Measurements from ENCODE around the gene PRRC2A.

The PRRC2A gene

GRCh38 chr6:31645325-31645724 is 24.8 kb downstream of the PRRC2A start:
- H3K27me3 Mint-ChIP-seq = no peaks in the 10 kb centered on the region
- DNase-seq (no peak), ATAC-seq (no peak)
- H3K9me3 Mint-ChIP-seq = no peaks in the 10 kb centered on the region
- H3K27ac Mint-ChIP-seq = no peak overlapping the region
- H3K4me1 Mint-ChIP-seq = peaks cover 29% of the 10 kb centered on the region
- no peak overlapping the region for H3K4me3 Mint-ChIP-seq

GRCh38 chr6:31651602-31652191 is 31.2 kb downstream of the PRRC2A start:
- Mint-ChIP-seq H3K27ac (peak overlapping the region; percentile 97 to 99), H3K9me3 (no peaks in the 10 kb centered on the region), H3K4me3 (peak overlapping the region; percentile 94 to 100), H3K27me3 (no peaks in the 10 kb centered on the region), H3K4me1 (peaks cover 61% of the 10 kb centered on the region)
- ATAC-seq = peak; percentile 64
- no peak for DNase-seq

GRCh38 chr6:31652925-31653724 is 32.6 kb downstream of the PRRC2A start:
- no peaks in the 10 kb centered on the region for H3K27me3 Mint-ChIP-seq
- H3K4me3 Mint-ChIP-seq = peak overlapping the region; percentile 94 to 100
- H3K27ac Mint-ChIP-seq = peak overlapping the region; percentile 97 to 99
- H3K9me3 Mint-ChIP-seq = no peaks in the 10 kb centered on the region
- ATAC-seq = peak; percentile 80
- H3K4me1 Mint-ChIP-seq = peaks cover 67% of the 10 kb centered on the region
- DNase-seq = no peak

- ATAC-seq (no peak), DNase-seq (no peak)
- Mint-ChIP-seq H3K4me3 (no peak overlapping the region), H3K27me3 (no peaks in the 10 kb centered on the region), H3K9me3 (no peaks in the 10 kb centered on the region), H3K27ac (no peak overlapping the region), H3K4me1 (peaks cover 72% of the 10 kb centered on the region)
Measured at GRCh38 chr6:31654574-31655348, 34.2 kb downstream of the PRRC2A start.

- Mint-ChIP-seq H3K4me3 (no peak within 1 kb of the TSS), H3K27me3 (no peaks in the 10 kb centered on the region), H3K9me3 (no peaks in the 10 kb centered on the region), H3K4me1 (peaks cover 68% of the 10 kb centered on the region), H3K27ac (peak within 1 kb of the TSS in 1 of 2 donors; percentile 34)
- no peak for ATAC-seq
- DNase-seq = no peak
Measured at GRCh38 chr6:31655349-31656237, 35.1 kb downstream of the PRRC2A start, which contains the start of gene APOM. Gene APOM, plus strand, starts transcription at chr6:31655894. Its CDS starts 73 bp downstream, at chr6:31655967.

- Mint-ChIP-seq H3K27ac (peak overlapping the region; percentile 54 to 85), H3K9me3 (no peaks in the 10 kb centered on the region), H3K27me3 (no peaks in the 10 kb centered on the region), H3K4me1 (peaks cover 71% of the 10 kb centered on the region), H3K4me3 (peak overlapping the region; percentile 94)
- ATAC-seq = peak; percentile 45
- DNase-seq = peak in 1 of 2 donors; percentile 50
Measured at GRCh38 chr6:31657406-31658157, 37.1 kb downstream of the PRRC2A start.

- peaks cover 72% of the 10 kb centered on the region for H3K4me1 Mint-ChIP-seq
- H3K4me3 Mint-ChIP-seq = peak overlapping the region; percentile 94
- ATAC-seq (no peak), DNase-seq (no peak)
- H3K9me3 Mint-ChIP-seq = no peaks in the 10 kb centered on the region
- H3K27me3 Mint-ChIP-seq = no peaks in the 10 kb centered on the region
- H3K27ac Mint-ChIP-seq = peak overlapping the region; percentile 64 to 85
Measured at GRCh38 chr6:31658158-31658688, 37.7 kb downstream of the PRRC2A start.

- Mint-ChIP-seq H3K9me3 (no peaks in the 10 kb centered on the region), H3K4me3 (peak overlapping the region; percentile 94), H3K4me1 (peaks cover 80% of the 10 kb centered on the region), H3K27me3 (no peaks in the 10 kb centered on the region), H3K27ac (peak overlapping the region; percentile 44 to 89)
- no peak for DNase-seq
- no peak for ATAC-seq
Measured at GRCh38 chr6:31658983-31659648, 38.6 kb downstream of the PRRC2A start.

- peak overlapping the region; percentile 94 for H3K4me3 Mint-ChIP-seq
- DNase-seq (peak; percentile 30 to 37), ATAC-seq (peak; percentile 51)
- H3K4me1 Mint-ChIP-seq = peaks cover 87% of the 10 kb centered on the region
- H3K27ac Mint-ChIP-seq = peak overlapping the region; percentile 89
- H3K27me3 Mint-ChIP-seq = no peaks in the 10 kb centered on the region
- no peaks in the 10 kb centered on the region for H3K9me3 Mint-ChIP-seq
Measured at GRCh38 chr6:31659649-31660380, 39.3 kb downstream of the PRRC2A start.

GRCh38 chr6:31660381-31661261 is 40.1 kb downstream of the PRRC2A start, which contains the start of gene C6orf47:
Gene C6orf47, minus strand, starts transcription at chr6:31660778. Its CDS starts 831 bp downstream, at chr6:31659947.
- no peaks in the 10 kb centered on the region for H3K27me3 Mint-ChIP-seq
- DNase-seq (peak; percentile 70 to 79), ATAC-seq (peak; percentile 75)
- no peaks in the 10 kb centered on the region for H3K9me3 Mint-ChIP-seq
- peaks cover 84% of the 10 kb centered on the region for H3K4me1 Mint-ChIP-seq
- H3K4me3 Mint-ChIP-seq = peak within 1 kb of the TSS; percentile 94
- peak within 1 kb of the TSS; percentile 89 for H3K27ac Mint-ChIP-seq

GRCh38 chr6:31661262-31662123 is 41.0 kb downstream of the PRRC2A start:
- Mint-ChIP-seq H3K9me3 (no peaks in the 10 kb centered on the region), H3K27ac (peak overlapping the region in 1 of 2 donors; percentile 55), H3K27me3 (no peaks in the 10 kb centered on the region), H3K4me3 (peak overlapping the region; percentile 94), H3K4me1 (peaks cover 84% of the 10 kb centered on the region)
- DNase-seq = no peak
- ATAC-seq = no peak
